Stimulated activated CD4-positive, alpha-beta T cell treated with anti-CD3 and anti-CD28 coated beads, TNF-alpha, amount 100 ng/mL, for 48 hours (primary cell): ENCODE data around the gene ADAM12.
"Not testable (repeated sequence)": the region's sequence is repeated elsewhere in the genome, so short reads cannot be mapped to it uniquely, and the experiment has no call there.

Experiments used
- DNase-seq, 3 donors: peaks; one replicate each; pipeline ENCODE4 v3.0.0-alpha.2; 2020; ENCODE audit warnings: low read depth in 3 of 3

The ADAM12 gene

GRCh38 chr10:126373972-126374371, 14.3 kb downstream of the ADAM12 start:
- no peak for DNase-seq

DNA sequence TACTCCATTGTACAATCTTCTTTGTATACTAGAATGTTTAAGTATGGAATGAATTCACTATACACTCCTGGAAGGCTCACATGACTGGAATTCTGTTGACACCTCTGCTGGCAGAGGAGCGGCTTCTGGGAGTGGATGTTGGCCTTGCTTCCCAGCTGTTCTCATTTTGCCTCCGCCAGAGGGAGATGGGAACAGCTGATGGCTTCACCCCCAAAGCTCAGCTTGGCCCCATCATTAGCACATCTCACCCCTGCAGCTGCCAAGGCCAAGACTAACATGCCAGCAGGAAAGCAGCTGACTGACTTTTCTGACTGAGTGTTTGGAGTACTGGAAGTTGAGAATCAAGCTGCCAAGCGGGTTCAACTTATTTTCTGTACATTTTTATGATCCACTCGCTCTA, 15.1 kb downstream of the ADAM12 start:
- no peak for DNase-seq

- no peak for DNase-seq
These were observed 15.9 kb downstream of the ADAM12 start for GRCh38 chr10:126372396-126372795.

DNA sequence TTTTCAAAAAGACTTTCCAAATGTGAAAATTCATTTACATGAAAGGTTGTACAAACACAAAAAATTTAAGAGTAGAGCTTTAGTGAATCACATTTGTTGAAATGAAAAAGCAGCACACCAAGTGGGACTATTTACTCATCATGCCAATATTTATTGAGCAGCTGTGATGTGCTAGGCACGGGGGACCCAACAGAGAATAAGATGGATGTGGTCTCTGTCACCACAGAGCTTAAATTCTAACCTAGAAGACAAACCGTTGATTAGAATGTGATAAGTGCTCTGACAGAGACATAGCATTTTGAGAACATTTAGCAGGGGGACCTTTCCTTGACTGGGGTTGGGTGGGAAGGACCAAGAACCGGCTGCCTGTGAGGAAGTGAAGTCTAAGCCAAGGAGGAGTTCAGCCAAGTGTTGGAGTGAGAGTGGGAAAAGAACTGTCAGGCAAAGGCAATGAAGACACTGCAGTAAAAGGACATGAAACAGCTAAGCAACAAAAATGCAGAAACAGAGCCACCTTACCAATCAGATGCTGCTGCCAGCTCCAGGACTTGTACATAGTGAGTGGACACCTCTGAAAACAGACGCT, 19.1 kb downstream of the ADAM12 start:
- DNase-seq = no peak

DNA sequence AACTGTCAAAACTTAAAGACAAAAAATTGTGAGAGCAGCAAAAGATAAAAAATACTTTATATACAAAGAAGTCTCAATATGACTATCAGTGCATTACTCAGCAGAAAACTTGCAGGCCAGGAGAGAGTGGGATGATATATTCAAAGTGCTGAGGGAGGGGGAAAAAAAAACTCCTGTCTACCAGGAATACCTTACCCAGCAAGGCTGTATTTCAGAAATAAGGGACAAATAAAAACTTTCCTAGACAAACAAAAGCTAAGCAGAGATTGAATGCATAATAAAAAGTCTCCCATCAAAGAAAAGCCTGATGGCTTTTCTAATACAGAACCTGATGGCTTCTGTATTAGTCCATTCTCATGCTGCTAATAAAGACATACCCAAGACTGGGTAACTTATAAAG, 31.1 kb downstream of the ADAM12 start:
- DNase-seq = no peak

DNA sequence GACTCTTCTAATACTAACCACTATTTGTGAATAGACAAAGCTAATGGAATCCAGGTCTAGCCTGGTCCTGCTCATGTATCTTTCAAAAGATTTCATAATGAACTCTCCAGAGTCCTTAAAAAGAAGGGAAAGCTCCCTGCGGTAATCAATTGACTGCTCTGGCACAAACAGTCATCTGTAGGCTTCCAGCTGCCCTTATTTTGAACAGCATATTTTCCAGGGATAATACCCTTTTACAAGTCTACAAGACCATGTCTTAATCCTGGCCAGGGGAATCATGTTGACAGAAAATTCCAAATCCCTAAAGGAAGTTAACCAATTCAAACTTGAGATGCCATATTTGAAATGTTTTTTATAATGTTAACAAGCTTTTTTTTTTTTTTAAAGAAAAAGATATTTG, 34.6 kb downstream of the ADAM12 start:
- no peak for DNase-seq

- no peak for DNase-seq
These were observed 35.8 kb downstream of the ADAM12 start for GRCh38 chr10:126352453-126352852.

DNA sequence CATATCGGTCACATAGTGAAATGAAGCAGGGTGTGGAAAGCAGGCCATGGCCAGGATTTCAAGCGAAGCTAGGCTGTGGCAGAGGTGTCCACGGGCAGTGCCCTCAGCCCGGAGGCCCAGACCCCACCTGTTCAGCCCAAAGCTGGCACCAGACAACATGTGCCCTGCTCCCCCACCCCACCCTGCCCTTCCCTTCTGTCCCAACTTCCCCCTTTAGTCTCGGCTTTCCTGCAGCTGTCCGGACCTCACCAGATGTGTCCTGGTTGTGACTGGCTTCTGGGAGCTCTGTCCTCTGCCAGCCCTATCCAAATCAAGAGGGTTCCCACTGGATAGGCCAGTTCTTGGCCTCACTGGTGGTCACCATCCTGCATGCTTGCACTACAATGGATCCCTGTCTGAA, 37.3 kb downstream of the ADAM12 start:
- no peak for DNase-seq

DNA sequence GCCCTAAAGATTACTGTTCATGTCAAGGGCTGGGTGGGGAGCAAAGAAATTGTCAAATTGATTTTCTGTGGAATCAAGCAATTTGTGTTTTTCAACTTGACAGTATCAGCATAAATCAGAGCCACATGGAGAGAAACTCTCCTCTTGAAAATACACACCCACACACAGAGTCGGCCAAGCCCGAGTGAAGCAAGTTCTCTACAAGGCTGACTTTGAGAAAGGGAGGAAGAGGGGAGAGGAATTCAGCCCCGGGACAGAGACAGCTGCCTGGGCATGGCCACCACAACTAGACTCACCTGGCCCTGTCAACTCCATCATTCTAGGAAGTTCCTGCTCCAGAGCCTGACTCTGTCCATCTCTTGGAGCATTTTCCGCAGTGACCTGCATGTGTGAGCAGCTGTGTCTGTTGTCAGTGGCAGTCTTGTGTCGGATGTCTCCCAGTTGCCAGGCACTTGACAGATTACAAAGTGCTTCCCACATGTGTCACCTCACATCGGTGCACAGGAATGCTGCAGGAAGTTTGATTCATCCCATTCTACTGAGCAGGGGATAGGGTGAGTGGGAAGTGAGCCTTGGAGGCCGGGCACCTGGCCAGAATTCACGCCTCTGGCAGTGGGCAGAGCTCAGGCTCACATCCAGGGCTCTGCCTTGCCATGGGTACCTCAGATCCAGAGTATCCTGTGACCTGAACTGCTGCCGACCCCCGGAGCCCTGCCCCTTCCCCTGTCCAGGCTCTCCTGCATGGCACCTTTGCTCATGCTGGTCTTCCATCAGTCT, 37.9 kb downstream of the ADAM12 start:
- no peak for DNase-seq

DNA sequence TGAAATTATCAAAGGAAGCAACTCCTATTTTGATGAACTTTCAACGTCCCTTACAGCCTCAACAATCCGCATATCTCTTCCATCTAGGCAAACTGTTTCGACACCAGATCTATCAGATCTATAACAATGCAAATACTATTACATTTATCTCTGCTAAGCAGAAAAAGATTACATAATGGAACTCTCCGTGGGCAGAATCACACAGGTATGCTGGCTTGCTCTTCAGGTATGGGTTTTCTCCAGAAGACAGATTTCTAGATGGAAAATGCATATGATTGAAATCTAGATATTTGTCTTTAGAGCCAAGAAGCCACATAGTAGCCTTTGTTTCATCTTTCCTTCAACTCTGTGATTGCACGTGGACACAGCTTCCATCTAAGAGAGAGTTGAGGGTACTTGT, 38.6 kb downstream of the ADAM12 start:
- no peak for DNase-seq

DNA sequence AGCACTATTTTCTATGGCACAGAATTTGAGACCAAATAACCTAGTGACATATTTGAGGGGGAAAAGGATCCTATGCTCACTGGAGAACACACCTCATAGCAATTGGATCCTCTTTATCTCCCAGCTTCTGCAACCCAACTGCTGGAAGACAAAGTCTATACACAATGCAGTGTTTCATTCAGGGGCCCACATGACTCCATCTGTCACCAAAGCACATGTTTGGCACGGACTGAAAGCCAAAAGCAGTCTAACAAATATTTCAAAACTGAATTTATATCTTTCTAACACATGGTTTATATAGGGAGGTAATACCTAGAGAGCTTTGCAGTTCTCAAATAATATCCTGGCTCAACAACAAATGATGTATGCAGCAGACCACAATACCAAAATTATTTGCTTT, 39.2 kb downstream of the ADAM12 start:
- DNase-seq = no peak

- DNase-seq = not testable (repeated sequence)
These were observed 44.8 kb downstream of the ADAM12 start for GRCh38 chr10:126343496-126343895.

GRCh38 chr10:126342680-126343079, 45.6 kb downstream of the ADAM12 start:
- DNase-seq = no peak

GRCh38 chr10:126341491-126341890, 46.8 kb downstream of the ADAM12 start:
- DNase-seq = no peak

DNA sequence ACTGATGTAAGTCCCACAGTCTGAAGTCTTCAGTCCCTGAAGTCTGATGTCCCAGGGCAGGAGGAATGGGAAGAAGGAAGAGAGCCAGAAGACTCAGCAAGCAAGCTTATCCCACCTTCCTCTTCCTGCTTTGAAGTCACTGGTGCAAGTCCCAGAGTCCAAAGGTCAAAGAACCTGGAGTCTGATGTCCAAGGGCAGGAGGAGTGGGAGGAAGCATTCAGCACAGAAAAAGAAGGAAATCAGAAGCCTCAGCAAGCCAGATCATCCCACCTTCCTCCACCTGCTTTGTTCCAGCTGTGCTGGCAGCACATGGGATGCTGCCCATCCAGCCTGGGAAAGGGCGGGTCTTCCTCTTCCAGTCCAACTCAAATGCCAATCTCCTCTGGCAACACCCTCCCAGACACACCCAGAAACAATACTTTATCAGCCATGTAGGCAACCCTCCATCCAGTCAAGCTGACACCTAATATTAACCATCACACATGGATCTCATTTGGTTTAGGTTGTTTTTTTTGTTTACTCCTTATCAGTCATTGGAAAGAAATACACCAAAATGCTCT, 50.9 kb downstream of the ADAM12 start:
- no peak for DNase-seq

DNA sequence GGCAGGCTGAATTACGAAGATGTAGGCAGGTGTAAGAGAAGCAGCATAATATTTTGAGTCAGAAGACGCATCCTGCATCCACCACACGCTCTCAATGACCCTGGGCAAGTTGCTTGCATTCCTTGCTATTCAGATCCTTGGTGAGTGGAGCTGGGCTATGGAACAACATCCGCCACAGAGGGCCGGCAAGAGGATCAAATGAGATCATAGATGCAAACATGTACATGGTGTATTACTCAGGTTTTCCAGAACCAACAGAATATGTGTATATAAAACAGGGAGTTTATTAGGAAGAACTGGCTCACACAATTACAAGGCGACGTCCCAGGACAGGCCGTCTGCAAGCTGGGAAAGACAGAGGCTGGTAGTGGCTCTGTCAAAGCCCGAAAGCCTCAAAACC, 51.5 kb downstream of the ADAM12 start:
- DNase-seq = no peak

GRCh38 chr10:126334272-126334671, 54.0 kb downstream of the ADAM12 start:
- no peak for DNase-seq

DNA sequence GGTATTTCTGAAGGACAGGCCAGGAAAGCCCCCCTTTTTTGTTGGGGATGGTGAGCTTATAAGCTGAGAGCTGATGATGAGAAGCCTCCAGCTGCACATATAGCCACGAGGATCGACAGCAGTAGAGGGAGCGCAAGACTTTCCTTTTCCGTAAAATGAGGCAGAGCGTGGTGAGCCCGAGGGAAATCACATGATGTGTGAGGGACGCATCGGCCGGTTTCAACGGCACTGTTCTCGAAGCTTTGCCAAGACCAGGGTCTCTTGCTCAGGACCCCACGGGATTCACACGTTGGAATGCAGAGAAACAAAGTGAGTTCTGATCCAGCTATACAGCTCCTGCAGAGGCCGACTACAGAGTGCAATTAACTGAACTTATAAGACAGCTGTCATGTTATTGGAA, 55.7 kb downstream of the ADAM12 start:
- DNase-seq = no peak

DNA sequence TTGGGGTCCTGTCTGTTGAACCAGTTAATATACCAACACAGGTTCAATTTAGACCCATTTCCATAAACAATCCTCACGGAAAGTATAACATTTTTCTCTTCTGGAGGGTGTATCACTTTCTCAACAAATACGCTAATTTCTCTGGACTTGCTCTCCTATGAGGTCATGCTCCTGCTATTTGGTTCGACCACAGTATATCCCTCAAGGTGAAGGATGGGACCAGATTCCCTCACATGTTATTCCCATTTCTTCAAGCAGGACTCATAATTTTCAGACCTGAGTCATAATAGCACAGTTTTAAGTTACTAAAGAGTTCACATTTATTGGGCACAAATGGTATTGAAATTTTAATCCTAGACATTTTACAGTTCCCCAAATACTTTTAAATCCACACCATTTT, 57.2 kb downstream of the ADAM12 start:
- no peak for DNase-seq

GRCh38 chr10:126324826-126325225, 63.5 kb downstream of the ADAM12 start:
- no peak for DNase-seq

DNA sequence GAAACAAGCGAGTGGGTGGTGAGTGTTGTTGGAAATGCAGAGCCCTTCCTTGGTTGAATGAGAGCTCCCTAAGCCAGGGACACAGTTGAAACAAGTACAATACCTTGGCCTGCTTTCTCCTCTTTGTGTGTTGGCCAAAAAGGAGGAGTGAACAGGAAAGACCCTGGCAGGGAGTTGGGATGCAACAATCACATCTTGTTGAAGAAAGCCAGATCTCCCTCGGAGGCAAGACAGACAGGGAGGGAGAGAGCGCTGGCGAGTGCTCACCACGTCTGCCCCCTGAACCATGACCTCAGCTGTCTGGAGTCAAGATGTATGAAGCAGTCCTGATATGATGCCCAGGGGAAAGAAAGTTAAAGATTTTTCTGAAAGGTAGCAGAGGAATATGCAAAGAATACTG, 66.8 kb downstream of the ADAM12 start:
- no peak for DNase-seq

DNA sequence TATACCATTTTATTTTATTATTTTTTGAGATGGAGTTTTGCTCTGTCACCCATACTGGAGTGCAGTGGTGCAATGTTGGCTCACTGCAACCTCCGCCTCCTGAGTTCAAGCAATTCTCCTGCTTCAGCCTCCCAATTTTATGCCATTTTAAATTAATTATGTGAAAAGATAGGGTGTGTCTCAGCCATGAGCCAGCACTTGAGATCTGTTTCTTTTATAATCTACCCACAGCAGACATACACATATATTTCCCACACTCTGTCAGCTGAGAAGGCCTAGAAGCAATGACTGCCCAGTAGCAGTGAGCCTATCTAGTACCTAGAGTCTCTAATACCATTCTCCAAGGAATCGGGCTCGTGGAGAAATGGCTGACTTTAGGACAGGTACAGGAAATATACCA, 70.5 kb downstream of the ADAM12 start:
- no peak for DNase-seq

DNA sequence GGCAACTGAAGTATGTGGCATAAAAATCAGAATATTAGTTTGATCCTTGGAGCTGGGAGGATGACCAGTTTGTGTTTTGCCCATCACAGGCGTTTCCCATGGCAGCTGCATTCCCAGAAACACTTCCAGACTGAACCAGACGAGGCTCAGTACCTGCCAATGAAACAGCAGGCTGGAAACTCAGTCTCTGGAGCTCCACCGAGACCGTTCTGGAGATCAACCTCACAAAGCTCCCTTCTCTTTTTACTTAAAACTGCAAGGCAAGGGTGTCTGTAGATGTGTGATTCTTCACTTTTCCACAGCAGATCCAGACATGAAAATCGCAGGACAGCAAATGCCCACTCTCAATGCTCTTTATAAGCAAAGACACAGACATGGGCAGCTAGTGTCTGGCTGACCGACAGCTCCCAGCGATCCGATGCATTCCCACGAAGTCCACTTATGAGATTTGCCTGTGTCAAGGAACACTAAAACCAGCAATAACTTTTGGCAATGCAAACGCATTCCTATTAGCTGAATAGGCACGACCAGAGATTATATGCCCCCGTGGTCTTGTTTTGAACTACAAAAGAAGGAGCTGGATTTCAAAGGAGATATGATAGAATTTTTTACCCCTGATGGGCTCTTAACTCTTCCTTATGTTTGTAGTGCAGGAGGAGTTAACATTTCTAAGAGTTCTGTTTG, 72.6 kb downstream of the ADAM12 start:
- DNase-seq = no peak
